ENCODE results near the gene GALNT18. TPM values are rescaled to one million over a fixed set of nuclear protein-coding genes. Genes with fewer than 3 reads are reported as not detected.

GALNT18 gene
- total RNA-seq, 1 donor from 2014 or later, result 76.9 TPM

DNA sequence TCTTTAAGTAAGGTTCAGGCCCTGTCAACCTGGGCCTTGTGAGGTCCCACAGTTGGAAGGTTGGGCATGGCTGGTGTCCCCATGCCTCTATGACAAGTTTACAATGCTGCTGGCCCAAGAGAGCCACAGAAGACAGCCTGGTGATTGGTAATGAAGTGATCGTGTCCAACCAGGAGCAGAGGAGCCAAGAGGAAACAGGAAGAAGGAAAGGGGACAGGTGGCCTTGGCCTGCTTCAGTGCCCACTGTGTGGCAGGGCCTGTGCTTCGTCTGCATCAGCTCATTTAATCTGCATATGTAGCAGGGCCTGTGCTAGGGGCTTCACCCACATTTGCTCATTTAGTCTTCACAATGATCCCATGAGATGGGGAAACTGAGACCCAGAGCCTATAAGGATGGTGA is 226.7 kb downstream of the GALNT18 start:
- TF ChIP-seq, protein P1, sequence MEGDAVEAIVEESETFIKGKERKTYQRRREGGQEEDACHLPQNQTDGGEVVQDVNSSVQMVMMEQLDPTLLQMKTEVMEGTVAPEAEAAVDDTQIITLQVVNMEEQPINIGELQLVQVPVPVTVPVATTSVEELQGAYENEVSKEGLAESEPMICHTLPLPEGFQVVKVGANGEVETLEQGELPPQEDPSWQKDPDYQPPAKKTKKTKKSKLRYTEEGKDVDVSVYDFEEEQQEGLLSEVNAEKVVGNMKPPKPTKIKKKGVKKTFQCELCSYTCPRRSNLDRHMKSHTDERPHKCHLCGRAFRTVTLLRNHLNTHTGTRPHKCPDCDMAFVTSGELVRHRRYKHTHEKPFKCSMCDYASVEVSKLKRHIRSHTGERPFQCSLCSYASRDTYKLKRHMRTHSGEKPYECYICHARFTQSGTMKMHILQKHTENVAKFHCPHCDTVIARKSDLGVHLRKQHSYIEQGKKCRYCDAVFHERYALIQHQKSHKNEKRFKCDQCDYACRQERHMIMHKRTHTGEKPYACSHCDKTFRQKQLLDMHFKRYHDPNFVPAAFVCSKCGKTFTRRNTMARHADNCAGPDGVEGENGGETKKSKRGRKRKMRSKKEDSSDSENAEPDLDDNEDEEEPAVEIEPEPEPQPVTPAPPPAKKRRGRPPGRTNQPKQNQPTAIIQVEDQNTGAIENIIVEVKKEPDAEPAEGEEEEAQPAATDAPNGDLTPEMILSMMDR (IDR thresholded peaks at IDR 0.05; ENCODE audit: partially characterized antibody, unreplicated experiment), result no peak
- Mint-ChIP-seq H3K27me3 (ENCODE audit: unreplicated experiment) (peaks cover 4% of the 10 kb centered on the region), H3K27ac (ENCODE audit: unreplicated experiment) (no peak overlapping the region), H3K4me3 (ENCODE audit: unreplicated experiment) (no peak overlapping the region), H3K36me3 (ENCODE audit: unreplicated experiment) (no peaks in the 10 kb centered on the region), H3K9me3 (ENCODE audit: unreplicated experiment) (peaks cover 5% of the 10 kb centered on the region), H3K4me1 (ENCODE audit: low read depth, unreplicated experiment) (peaks cover 27% of the 10 kb centered on the region)
- DNase-seq, result no peak

DNA sequence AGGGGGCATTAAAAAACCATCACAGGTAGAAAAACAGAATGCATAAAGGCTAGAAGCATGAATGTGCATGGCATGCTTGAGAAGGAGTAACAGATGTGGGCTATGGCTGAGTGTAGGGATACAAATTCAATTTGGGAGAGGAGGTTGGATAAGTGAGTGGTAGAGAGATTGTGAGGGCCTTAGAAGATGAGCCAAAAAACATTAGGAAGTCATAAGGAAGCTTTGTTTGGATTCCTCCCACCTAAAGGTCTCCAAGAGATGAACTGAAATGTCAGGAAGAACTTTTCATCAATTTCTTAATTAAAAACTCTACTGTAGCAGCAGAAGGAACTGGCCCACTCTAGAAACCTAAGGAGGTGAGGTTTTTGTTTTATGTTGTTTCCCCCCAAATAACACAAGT is 227.6 kb downstream of the GALNT18 start:
- Mint-ChIP-seq H3K4me1 (ENCODE audit: low read depth, unreplicated experiment) (peaks cover 27% of the 10 kb centered on the region), H3K27me3 (ENCODE audit: unreplicated experiment) (peaks cover 4% of the 10 kb centered on the region), H3K9me3 (ENCODE audit: unreplicated experiment) (peaks cover 5% of the 10 kb centered on the region), H3K36me3 (ENCODE audit: unreplicated experiment) (no peaks in the 10 kb centered on the region), H3K4me3 (ENCODE audit: unreplicated experiment) (no peak overlapping the region), H3K27ac (ENCODE audit: unreplicated experiment) (no peak overlapping the region)
- no peak for DNase-seq
- TF ChIP-seq, protein P1 (IDR thresholded peaks at IDR 0.05; ENCODE audit: partially characterized antibody, unreplicated experiment), result no peak

DNA sequence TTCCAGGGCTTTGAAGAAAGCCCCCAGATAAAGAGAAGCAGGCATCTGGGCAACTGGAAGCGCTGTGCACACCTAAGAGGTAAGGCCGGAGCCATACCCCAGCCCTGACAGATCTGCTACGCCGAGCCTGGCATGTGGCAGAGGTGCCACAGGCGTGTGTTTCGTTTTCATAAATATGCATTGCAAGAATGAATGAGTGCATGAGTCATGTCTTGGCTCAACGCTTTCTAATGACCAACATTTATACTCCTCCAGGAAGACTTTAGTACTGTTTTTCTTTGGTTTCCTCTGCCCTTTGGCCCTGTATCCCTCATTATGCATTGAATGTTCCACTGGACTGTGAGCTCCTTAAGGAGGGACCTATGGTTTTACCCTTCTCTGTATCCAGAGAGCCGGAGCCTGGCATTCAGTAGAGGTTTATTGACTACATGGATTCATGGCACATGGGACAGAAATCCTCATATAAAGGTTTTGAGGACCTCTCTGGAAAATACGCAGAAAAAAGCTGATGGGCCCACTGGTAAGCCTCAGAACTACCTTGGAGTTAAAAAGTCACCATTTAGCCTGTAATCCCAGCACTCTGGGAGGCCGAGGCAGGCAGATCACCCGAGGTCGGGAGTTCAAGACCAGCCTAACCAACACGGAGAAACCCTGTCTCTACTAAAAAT is 229.9 kb downstream of the GALNT18 start:
- Mint-ChIP-seq H3K27me3 (ENCODE audit: unreplicated experiment) (peaks cover 2% of the 10 kb centered on the region), H3K4me1 (ENCODE audit: low read depth, unreplicated experiment) (peaks cover 24% of the 10 kb centered on the region), H3K27ac (ENCODE audit: unreplicated experiment) (no peak overlapping the region), H3K36me3 (ENCODE audit: unreplicated experiment) (no peaks in the 10 kb centered on the region), H3K4me3 (ENCODE audit: unreplicated experiment) (no peak overlapping the region), H3K9me3 (ENCODE audit: unreplicated experiment) (peaks cover 6% of the 10 kb centered on the region)
- TF ChIP-seq, protein P1 (IDR thresholded peaks at IDR 0.05; ENCODE audit: partially characterized antibody, unreplicated experiment), result no peak
- DNase-seq, result no peak

DNA sequence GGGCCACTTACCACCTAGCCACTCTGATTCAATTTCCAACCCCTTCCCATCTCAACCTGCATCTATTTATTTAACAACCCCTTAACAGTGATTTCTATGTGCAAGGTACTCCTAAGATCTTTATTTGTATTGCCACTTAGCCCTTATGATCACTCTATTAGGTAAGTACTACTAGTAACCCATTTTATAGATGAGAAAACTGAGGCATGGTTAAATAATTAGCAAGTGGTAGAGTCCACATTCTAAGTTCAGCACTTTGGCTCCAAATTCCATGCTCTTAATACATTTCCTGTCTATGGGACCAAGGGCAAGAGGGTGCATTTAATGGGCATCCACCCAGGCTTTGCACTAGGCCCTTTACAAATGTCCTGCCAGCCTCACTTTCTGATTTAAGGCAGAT is 230.6 kb downstream of the GALNT18 start:
- Mint-ChIP-seq H3K9me3 (ENCODE audit: unreplicated experiment) (peaks cover 6% of the 10 kb centered on the region), H3K36me3 (ENCODE audit: unreplicated experiment) (no peaks in the 10 kb centered on the region), H3K4me3 (ENCODE audit: unreplicated experiment) (no peak overlapping the region), H3K27me3 (ENCODE audit: unreplicated experiment) (no peaks in the 10 kb centered on the region), H3K4me1 (ENCODE audit: low read depth, unreplicated experiment) (peaks cover 18% of the 10 kb centered on the region), H3K27ac (ENCODE audit: unreplicated experiment) (no peak overlapping the region)
- TF ChIP-seq, protein P1 (IDR thresholded peaks at IDR 0.05; ENCODE audit: partially characterized antibody, unreplicated experiment), result no peak
- DNase-seq, result no peak

DNA sequence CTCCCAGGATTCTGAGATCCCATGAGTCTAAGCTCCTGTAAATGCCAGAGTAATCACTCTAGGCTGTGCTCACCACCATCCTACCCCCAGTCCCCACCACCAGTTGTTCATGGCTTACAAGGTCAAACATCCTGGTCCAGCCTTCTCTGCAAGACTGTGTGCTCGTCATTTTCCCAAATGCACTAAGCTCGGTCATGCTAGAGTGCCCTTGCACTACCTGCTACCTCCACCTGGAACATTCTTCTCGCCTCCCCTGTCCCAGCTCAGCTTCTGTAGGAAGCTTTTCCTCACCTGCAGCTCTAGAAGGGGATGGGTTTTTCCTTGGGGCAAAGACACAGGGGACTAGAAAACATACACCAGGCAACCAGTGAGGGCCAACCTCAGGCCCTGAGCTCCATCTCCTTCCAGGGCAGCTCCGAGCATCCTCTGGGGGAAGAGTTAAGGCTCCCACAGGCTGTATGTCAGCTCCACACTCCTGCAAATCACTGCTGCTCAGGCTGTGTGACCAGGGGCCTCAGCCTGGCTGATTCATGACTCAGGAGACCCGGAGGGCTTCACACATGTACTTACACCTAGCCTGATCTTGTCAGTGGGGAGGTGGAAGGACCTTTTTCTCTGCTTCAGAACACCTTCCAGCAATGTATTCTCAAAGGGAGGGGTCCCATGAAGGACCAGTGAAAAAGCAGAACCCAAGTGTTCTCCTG is 231.6 kb downstream of the GALNT18 start:
- Mint-ChIP-seq H3K27ac (ENCODE audit: unreplicated experiment) (no peak overlapping the region), H3K4me3 (ENCODE audit: unreplicated experiment) (no peak overlapping the region), H3K36me3 (ENCODE audit: unreplicated experiment) (no peaks in the 10 kb centered on the region), H3K4me1 (ENCODE audit: low read depth, unreplicated experiment) (peaks cover 13% of the 10 kb centered on the region), H3K27me3 (ENCODE audit: unreplicated experiment) (peaks cover 2% of the 10 kb centered on the region), H3K9me3 (ENCODE audit: unreplicated experiment) (peaks cover 4% of the 10 kb centered on the region)
- no peak for DNase-seq
- TF ChIP-seq, protein P1 (IDR thresholded peaks at IDR 0.05; ENCODE audit: partially characterized antibody, unreplicated experiment), result no peak
